GM12873 (cell line): ENCODE results near the gene TEX9.

ENCODE experiments used
- CTCF ChIP-seq: IDR thresholded peaks from 2 replicates; pipeline ENCODE4 v1.5.1; 2012; ENCODE audit warnings: low read depth, mild to moderate bottlenecking, moderate library complexity, low read length, control low read depth; ENCODE audit not compliant: insufficient read depth; ENCODE audit errors: missing control alignments

Gene TEX9

GRCh38 chr15:56440214-56440770, 75.1 kb downstream of the TEX9 start:
- TF ChIP-seq CTCF = no peak

GRCh38 chr15:56442354-56442753, 77.1 kb downstream of the TEX9 start:
- TF ChIP-seq CTCF = no peak

GRCh38 chr15:56445746-56446145, 80.5 kb downstream of the TEX9 start:
- no peak for TF ChIP-seq CTCF

- no peak for TF ChIP-seq CTCF
These were observed 89.6 kb downstream of the TEX9 start for GRCh38 chr15:56454836-56455235.

GRCh38 chr15:56456229-56456628, 91.0 kb downstream of the TEX9 start:
- TF ChIP-seq CTCF = no peak

- TF ChIP-seq CTCF = no peak
These were observed 93.9 kb downstream of the TEX9 start for GRCh38 chr15:56459096-56459495.

GRCh38 chr15:56460071-56460470, 94.8 kb downstream of the TEX9 start:
- no peak for TF ChIP-seq CTCF

- no peak for TF ChIP-seq CTCF
These were observed 95.7 kb downstream of the TEX9 start for GRCh38 chr15:56460947-56461346.
